ENCODE data around the gene RPS6KA2.

The RPS6KA2 gene

DNA sequence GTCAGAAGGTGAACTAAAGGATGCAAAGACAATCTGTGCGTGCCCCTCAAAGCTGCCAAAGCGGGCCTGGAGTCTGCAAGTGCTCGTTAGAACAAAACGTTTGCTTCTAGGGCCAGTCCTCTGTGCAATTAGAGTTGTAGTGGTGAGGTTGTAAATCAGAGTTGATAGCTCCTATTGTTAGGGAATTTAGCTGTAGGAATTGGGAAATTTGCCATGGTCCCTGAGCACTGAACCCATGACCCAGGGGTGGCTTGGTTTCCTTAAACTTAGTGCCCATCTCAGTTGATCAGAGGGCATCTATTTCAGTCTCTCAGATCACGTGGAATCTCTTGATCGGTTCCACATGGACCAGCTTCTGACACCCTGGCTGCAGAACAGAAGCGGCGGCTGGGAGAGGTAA, 18.8 kb upstream of the RPS6KA2 start:
- DNase-seq: no peak
- no peaks in the 10 kb centered on the region for H3K36me3 ChIP-seq (ENCODE audit: control insufficient read depth, insufficient read depth, low read length)
- H3K4me3 ChIP-seq (ENCODE audit: insufficient read depth, low read depth, low read length, poor library complexity, severe bottlenecking): no peak overlapping the region
- no peaks in the 10 kb centered on the region for H3K27me3 ChIP-seq (replicated peaks; ENCODE audit: control insufficient read depth, insufficient read depth, low read length, poor library complexity, severe bottlenecking)
- no peak overlapping the region for H3K27ac ChIP-seq (ENCODE audit: insufficient read depth, low read length, poor library complexity, severe bottlenecking)
- no peaks in the 10 kb centered on the region for H3K9me3 ChIP-seq (ENCODE audit: control insufficient read depth, low read length)
- no peaks in the 10 kb centered on the region for H3K4me1 ChIP-seq (ENCODE audit: control insufficient read depth, insufficient read depth, low read length, poor library complexity, severe bottlenecking)

DNA sequence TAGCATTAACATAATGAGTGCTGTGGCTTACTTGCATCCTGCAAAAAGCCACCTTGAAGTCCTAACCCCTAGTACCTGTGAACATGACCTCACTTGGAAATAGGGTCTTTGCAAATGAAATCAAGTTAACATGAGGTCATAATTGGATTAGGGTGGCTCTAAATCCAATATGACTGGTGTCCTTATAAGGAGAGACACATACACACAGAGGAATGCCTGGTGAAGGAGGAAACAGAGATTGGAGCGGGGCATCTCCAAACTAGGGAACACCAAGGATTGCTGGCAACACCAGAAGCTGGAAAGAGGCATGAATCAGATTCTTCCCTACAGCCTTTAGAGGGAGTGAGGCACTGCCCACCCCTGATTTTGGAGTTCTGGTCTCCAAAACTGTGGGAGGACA, 17.6 kb upstream of the RPS6KA2 start:
- Histone ChIP-seq H3K4me3 (ENCODE audit: insufficient read depth, low read depth, low read length, poor library complexity, severe bottlenecking) (no peak overlapping the region), H3K27me3 (replicated peaks; ENCODE audit: control insufficient read depth, insufficient read depth, low read length, poor library complexity, severe bottlenecking) (no peaks in the 10 kb centered on the region), H3K36me3 (ENCODE audit: control insufficient read depth, insufficient read depth, low read length) (no peaks in the 10 kb centered on the region), H3K9me3 (ENCODE audit: control insufficient read depth, low read length) (no peaks in the 10 kb centered on the region), H3K4me1 (ENCODE audit: control insufficient read depth, insufficient read depth, low read length, poor library complexity, severe bottlenecking) (peaks cover 5% of the 10 kb centered on the region), H3K27ac (ENCODE audit: insufficient read depth, low read length, poor library complexity, severe bottlenecking) (no peak overlapping the region)
- no peak for DNase-seq

DNA sequence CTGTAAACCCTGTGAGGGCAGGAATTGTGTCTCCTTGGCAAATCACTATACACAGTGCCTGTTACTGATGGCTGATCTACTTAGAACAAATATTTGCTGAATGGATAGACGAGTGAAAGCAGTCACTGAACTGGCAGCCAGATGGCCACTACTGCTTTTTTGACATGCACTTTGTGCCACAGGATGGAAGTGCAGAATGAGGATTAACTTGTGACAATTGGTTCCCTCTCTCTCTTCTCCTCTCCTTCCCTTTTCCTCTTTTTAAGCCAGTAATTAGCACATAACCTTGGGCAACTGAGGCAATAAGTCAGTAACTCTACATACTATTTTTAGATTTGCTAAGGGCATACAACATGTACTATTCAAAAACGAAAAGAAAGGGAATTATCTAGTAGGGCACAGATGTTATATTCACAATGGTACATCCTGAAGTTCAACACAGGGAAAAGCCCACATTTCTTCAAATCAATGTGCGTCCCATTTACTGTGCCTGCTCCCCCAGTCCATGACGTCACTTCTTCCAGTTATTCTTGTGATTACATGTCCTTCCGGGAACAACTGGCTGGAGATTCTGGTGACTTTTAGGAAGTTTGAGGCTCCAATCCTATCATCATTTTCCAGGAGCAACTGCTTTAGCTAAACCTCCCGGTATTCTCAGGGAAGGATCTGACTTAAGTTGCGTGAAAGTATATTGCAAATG, 17.0 kb upstream of the RPS6KA2 start:
- peaks cover 5% of the 10 kb centered on the region for H3K4me1 ChIP-seq (ENCODE audit: control insufficient read depth, insufficient read depth, low read length, poor library complexity, severe bottlenecking)
- H3K27me3 ChIP-seq (replicated peaks; ENCODE audit: control insufficient read depth, insufficient read depth, low read length, poor library complexity, severe bottlenecking): no peaks in the 10 kb centered on the region
- H3K9me3 ChIP-seq (ENCODE audit: control insufficient read depth, low read length): no peaks in the 10 kb centered on the region
- no peak for DNase-seq
- H3K36me3 ChIP-seq (ENCODE audit: control insufficient read depth, insufficient read depth, low read length): no peaks in the 10 kb centered on the region
- no peak overlapping the region for H3K4me3 ChIP-seq (ENCODE audit: insufficient read depth, low read depth, low read length, poor library complexity, severe bottlenecking)
- no peak overlapping the region for H3K27ac ChIP-seq (ENCODE audit: insufficient read depth, low read length, poor library complexity, severe bottlenecking)

DNA sequence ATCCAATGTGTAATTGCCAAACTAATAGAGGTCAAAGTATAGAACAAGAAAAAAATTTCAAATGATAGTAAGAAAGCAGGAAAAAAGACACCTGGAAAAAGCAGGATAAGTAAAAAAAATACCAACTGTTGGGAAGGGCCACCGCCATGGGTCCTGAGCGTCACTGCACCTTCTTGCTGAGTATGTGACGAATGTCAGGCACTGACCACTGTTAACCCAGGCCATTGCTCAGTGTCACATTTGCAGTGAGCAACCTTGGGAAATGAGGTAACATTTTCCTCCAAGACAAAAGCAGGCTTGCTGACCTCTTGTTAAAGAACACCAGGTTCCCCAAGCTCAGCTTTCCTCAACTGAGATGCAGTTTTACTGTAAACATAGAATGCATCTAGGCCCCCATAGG, 15.6 kb upstream of the RPS6KA2 start:
- H3K9me3 ChIP-seq (ENCODE audit: control insufficient read depth, low read length): no peaks in the 10 kb centered on the region
- H3K4me1 ChIP-seq (ENCODE audit: control insufficient read depth, insufficient read depth, low read length, poor library complexity, severe bottlenecking): peaks cover 5% of the 10 kb centered on the region
- no peak overlapping the region for H3K4me3 ChIP-seq (ENCODE audit: insufficient read depth, low read depth, low read length, poor library complexity, severe bottlenecking)
- DNase-seq: no peak
- H3K27me3 ChIP-seq (replicated peaks; ENCODE audit: control insufficient read depth, insufficient read depth, low read length, poor library complexity, severe bottlenecking): peaks cover 6% of the 10 kb centered on the region
- H3K27ac ChIP-seq (ENCODE audit: insufficient read depth, low read length, poor library complexity, severe bottlenecking): no peak overlapping the region
- no peaks in the 10 kb centered on the region for H3K36me3 ChIP-seq (ENCODE audit: control insufficient read depth, insufficient read depth, low read length)

DNA sequence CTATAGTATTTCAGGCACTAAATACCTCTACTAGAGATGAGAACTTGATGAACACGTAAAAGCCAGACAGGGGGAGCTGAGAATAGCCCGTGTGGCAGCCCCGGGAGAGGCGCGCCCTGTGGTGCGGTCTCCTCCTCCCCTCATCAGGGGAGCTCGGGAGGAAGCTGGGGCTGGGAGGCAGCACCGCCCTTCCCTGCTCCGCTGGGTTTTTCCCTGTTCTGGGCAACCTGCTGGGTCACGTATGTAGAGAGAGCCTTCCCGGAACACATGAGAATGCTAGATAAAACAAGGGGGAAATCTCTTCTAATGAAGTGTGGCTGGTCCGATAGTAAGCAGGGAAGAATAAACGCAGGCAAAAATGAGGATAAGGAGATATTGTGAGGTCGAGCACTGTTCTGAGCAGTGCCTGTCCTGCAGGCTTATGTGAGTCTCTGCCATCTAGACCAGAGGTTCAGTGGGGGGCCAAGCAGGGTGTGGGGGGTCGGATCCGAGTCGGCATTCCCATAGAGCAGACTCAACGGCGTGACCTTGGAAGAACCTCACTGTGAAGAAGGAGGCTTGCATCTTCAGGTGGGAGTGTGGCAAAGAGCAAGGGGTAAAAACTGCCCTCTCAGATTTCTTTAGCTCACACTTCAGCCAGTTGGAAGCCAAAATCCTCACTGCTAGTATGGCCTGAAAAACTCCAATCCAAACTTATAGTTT, 13.4 kb upstream of the RPS6KA2 start:
- Histone ChIP-seq H3K9me3 (ENCODE audit: control insufficient read depth, low read length) (no peaks in the 10 kb centered on the region), H3K27ac (ENCODE audit: insufficient read depth, low read length, poor library complexity, severe bottlenecking) (no peak overlapping the region), H3K27me3 (replicated peaks; ENCODE audit: control insufficient read depth, insufficient read depth, low read length, poor library complexity, severe bottlenecking) (peaks cover 6% of the 10 kb centered on the region), H3K4me1 (ENCODE audit: control insufficient read depth, insufficient read depth, low read length, poor library complexity, severe bottlenecking) (peaks cover 5% of the 10 kb centered on the region), H3K36me3 (ENCODE audit: control insufficient read depth, insufficient read depth, low read length) (no peaks in the 10 kb centered on the region), H3K4me3 (ENCODE audit: insufficient read depth, low read depth, low read length, poor library complexity, severe bottlenecking) (no peak overlapping the region)
- DNase-seq: no peak

DNA sequence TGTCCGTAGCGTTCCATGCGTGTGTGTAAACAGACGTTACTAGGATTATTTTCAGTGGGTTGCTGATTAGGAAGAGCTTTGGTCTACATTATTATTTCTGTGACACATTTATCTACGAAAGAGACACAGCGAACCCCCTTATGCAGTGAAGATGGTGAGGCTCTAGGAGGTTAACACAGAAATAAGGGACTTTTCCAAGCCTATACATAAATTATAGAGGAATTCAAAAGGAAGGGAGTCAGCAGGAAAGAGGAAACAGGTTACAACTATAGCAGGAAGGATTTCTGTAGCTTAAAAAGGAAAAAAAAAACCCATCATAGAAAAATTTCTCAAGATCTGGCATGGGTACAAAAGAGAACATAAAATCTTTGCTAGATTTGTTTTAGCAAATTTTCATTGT, 12.9 kb upstream of the RPS6KA2 start:
- no peak overlapping the region for H3K4me3 ChIP-seq (ENCODE audit: insufficient read depth, low read depth, low read length, poor library complexity, severe bottlenecking)
- no peak for DNase-seq
- peaks cover 6% of the 10 kb centered on the region for H3K27me3 ChIP-seq (replicated peaks; ENCODE audit: control insufficient read depth, insufficient read depth, low read length, poor library complexity, severe bottlenecking)
- peaks cover 5% of the 10 kb centered on the region for H3K4me1 ChIP-seq (ENCODE audit: control insufficient read depth, insufficient read depth, low read length, poor library complexity, severe bottlenecking)
- H3K9me3 ChIP-seq (ENCODE audit: control insufficient read depth, low read length): no peaks in the 10 kb centered on the region
- no peaks in the 10 kb centered on the region for H3K36me3 ChIP-seq (ENCODE audit: control insufficient read depth, insufficient read depth, low read length)
- H3K27ac ChIP-seq (ENCODE audit: insufficient read depth, low read length, poor library complexity, severe bottlenecking): no peak overlapping the region

DNA sequence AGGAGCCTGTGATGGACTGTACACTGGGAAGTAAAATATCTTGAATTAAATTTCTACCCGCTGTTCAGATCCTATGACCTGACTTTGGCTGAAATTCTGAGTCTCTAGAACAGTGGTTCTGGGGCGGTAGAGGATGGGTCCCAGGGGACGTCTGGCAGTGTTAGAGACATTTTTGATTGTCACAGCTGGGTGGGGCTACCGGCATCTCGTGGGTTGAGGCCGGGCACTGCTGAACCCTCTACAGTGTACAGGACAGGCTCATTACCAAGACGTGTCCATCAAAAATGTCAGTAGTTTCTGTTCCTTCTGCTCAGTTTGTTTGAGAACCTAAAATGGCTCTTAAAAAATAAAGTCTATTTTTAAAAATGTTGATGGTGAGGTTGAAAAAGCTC, 11.5 kb upstream of the RPS6KA2 start:
- no peak overlapping the region for H3K27ac ChIP-seq (ENCODE audit: insufficient read depth, low read length, poor library complexity, severe bottlenecking)
- H3K9me3 ChIP-seq (ENCODE audit: control insufficient read depth, low read length): no peaks in the 10 kb centered on the region
- no peak for DNase-seq
- H3K36me3 ChIP-seq (ENCODE audit: control insufficient read depth, insufficient read depth, low read length): no peaks in the 10 kb centered on the region
- H3K27me3 ChIP-seq (replicated peaks; ENCODE audit: control insufficient read depth, insufficient read depth, low read length, poor library complexity, severe bottlenecking): peaks cover 6% of the 10 kb centered on the region
- H3K4me1 ChIP-seq (ENCODE audit: control insufficient read depth, insufficient read depth, low read length, poor library complexity, severe bottlenecking): peaks cover 5% of the 10 kb centered on the region
- H3K4me3 ChIP-seq (ENCODE audit: insufficient read depth, low read depth, low read length, poor library complexity, severe bottlenecking): no peak overlapping the region

DNA sequence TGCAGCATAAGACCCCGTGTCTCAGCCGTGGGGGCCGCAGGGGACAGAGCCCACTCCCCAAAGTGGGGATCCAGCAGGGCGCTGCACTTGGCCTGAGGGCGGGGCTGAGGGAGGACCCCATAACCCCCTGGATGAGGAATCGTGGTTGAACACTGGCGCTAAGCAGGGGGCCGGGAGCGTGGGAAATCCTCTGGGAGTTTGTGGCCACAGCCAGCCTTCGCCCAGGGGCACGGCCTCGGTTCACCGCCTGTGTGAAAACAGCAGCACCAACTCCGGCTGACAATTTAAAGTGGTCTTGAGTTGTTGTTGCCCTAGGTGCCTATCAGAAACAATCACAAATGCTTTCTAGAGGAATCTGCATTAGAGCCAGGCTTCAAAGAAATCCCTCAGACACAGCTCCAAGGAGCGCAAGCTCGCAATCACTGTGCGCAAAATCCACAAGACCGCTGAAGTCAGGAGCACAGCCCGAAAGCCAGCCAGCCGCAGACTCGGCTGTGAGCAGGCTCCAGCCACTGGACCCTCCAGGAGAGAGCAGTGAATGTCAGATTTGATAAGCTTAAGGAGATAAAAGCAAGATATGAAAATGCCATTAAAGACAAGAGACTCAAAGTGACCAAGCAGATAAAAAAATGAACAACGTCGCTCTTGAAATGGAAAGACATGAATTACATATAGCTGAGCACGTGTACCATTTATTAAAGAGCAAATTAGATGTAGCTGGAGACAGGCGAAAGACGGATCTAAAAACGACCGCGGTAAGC, 10.9 kb upstream of the RPS6KA2 start:
- Histone ChIP-seq H3K4me3 (ENCODE audit: insufficient read depth, low read depth, low read length, poor library complexity, severe bottlenecking) (no peak overlapping the region), H3K4me1 (ENCODE audit: control insufficient read depth, insufficient read depth, low read length, poor library complexity, severe bottlenecking) (peaks cover 5% of the 10 kb centered on the region), H3K27me3 (replicated peaks; ENCODE audit: control insufficient read depth, insufficient read depth, low read length, poor library complexity, severe bottlenecking) (peaks cover 6% of the 10 kb centered on the region), H3K27ac (ENCODE audit: insufficient read depth, low read length, poor library complexity, severe bottlenecking) (no peak overlapping the region), H3K36me3 (ENCODE audit: control insufficient read depth, insufficient read depth, low read length) (no peaks in the 10 kb centered on the region), H3K9me3 (ENCODE audit: control insufficient read depth, low read length) (no peaks in the 10 kb centered on the region)
- DNase-seq: no peak

DNA sequence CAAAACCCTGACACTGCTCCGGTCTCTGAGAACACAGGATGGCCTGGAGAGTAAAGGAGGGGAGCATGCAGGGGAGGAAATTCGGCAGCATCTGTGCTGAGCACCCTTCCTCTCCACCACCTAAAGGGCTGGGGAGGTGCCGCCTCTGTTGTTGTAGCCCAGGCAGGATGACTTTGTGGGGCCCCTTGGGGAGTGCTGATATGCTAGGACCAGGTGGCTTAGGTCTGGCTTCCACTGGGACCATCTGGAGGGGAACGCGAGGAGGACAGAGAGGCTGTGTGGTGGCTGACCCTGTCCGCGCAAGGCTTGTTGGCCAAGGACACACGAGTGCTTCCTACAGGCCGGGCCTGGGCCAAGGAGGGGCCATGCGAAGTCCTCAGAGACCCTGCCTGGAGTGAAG, 9.9 kb upstream of the RPS6KA2 start:
- peaks cover 6% of the 10 kb centered on the region for H3K27me3 ChIP-seq (replicated peaks; ENCODE audit: control insufficient read depth, insufficient read depth, low read length, poor library complexity, severe bottlenecking)
- H3K9me3 ChIP-seq (ENCODE audit: control insufficient read depth, low read length): no peaks in the 10 kb centered on the region
- no peak overlapping the region for H3K4me3 ChIP-seq (ENCODE audit: insufficient read depth, low read depth, low read length, poor library complexity, severe bottlenecking)
- H3K27ac ChIP-seq (ENCODE audit: insufficient read depth, low read length, poor library complexity, severe bottlenecking): no peak overlapping the region
- peaks cover 5% of the 10 kb centered on the region for H3K4me1 ChIP-seq (ENCODE audit: control insufficient read depth, insufficient read depth, low read length, poor library complexity, severe bottlenecking)
- DNase-seq: no peak
- no peaks in the 10 kb centered on the region for H3K36me3 ChIP-seq (ENCODE audit: control insufficient read depth, insufficient read depth, low read length)
